GM18868 (cell line): ENCODE results near the gene TMEM214.

Experiments
- ATAC-seq: cut with Tn5 transposase; IDR thresholded peaks from one replicate; pipeline ENCODE4 v1.9.1; 2021; ENCODE audit warnings: mild to moderate bottlenecking, moderate library complexity; ENCODE audit not compliant: unreplicated experiment

Gene TMEM214

GRCh38 chr2:27009083-27009482 lies 23.7 kb upstream of the TMEM214 start:
- ATAC-seq: no peak

- no peak for ATAC-seq
Measured at GRCh38 chr2:27009716-27010115, 23.0 kb upstream of the TMEM214 start.

- no peak for ATAC-seq
Measured at GRCh38 chr2:27010139-27010538, 22.6 kb upstream of the TMEM214 start.

- no peak for ATAC-seq
Measured at GRCh38 chr2:27013738-27014137, 19.0 kb upstream of the TMEM214 start.

- no peak for ATAC-seq
Measured at GRCh38 chr2:27014771-27015433, 17.9 kb upstream of the TMEM214 start.

GRCh38 chr2:27016801-27017325 lies 15.9 kb upstream of the TMEM214 start:
- ATAC-seq: no peak

GRCh38 chr2:27018142-27018541 lies 14.6 kb upstream of the TMEM214 start:
- ATAC-seq: no peak

GRCh38 chr2:27019459-27019858 lies 13.3 kb upstream of the TMEM214 start:
- ATAC-seq: no peak

- no peak for ATAC-seq
Measured at GRCh38 chr2:27019931-27020855, 12.6 kb upstream of the TMEM214 start.

- no peak for ATAC-seq
Measured at GRCh38 chr2:27021253-27022049, 11.3 kb upstream of the TMEM214 start.

GRCh38 chr2:27023740-27024139 lies 9.0 kb upstream of the TMEM214 start:
- ATAC-seq: no peak

- no peak for ATAC-seq
Measured at GRCh38 chr2:27024188-27024587, 8.6 kb upstream of the TMEM214 start.

GRCh38 chr2:27024812-27025211 lies 8.0 kb upstream of the TMEM214 start:
- ATAC-seq: no peak

GRCh38 chr2:27025281-27025800 lies 7.4 kb upstream of the TMEM214 start:
- no peak for ATAC-seq

- ATAC-seq: no peak
Measured at GRCh38 chr2:27025861-27026851, 6.6 kb upstream of the TMEM214 start.

- ATAC-seq: no peak
Measured at GRCh38 chr2:27027211-27027651, 5.5 kb upstream of the TMEM214 start.

- no peak for ATAC-seq
Measured at GRCh38 chr2:27029051-27029450, 3.7 kb upstream of the TMEM214 start.

GRCh38 chr2:27033253-27033852 lies 588 bp downstream of the TMEM214 start:
- no peak for ATAC-seq

GRCh38 chr2:27038012-27038411 lies 5.2 kb downstream of the TMEM214 start:
- no peak for ATAC-seq
